CD4-positive, alpha-beta T cell (primary cell): ENCODE data around the gene CRK. TPM values are rescaled to one million over a fixed set of nuclear protein-coding genes. Genes with fewer than 3 reads are reported as not detected.

Experiments used
- ATAC-seq: fragments of 200-7000 bp; cut with Tn5 transposase; one replicate; pipeline ENCODE4 v1.10.0; 2022; ENCODE audit warnings: mild to moderate bottlenecking; ENCODE audit not compliant: poor library complexity
- CTCF ChIA-PET: fragments of 350-600 bp; sonication (Branson Sonifier 250); formaldehyde crosslinking; loops from one replicate; lab custom pipeline; 2021; ENCODE audit warnings: antibody characterized with exemption, inconsistent platforms; lab: Charles Lee
- POLR2A ChIA-PET: fragments of 350-600 bp; sonication (Branson Sonifier 250); formaldehyde crosslinking; loops from one replicate; lab custom pipeline; 2021; ENCODE audit warnings: antibody characterized with exemption, inconsistent platforms; lab: Charles Lee
- DNase-seq, 14 experiments: peaks; one replicate each; pipeline ENCODE4 v3.0.0-alpha.2; 2013 to 2020; ENCODE audit warnings: mixed read lengths in 2 of 14
- H3K27ac ChIP-seq, 2 donors: one replicate each; pipeline versions ENCODE4 v1.5.1 to v1.7.0; 2013; ENCODE audit warnings: low read length in 2 of 2, low read depth in 1 of 2, mild to moderate bottlenecking in 1 of 2
- H3K27me3 ChIP-seq, 2 experiments: 1 replicate in 1 of 2; 2 replicates in 1 of 2; pipeline versions ENCODE4 v1.6.1 to v1.7.0; 2013; ENCODE audit warnings: low read length in 2 of 2, control low read depth in 1 of 2, mild to moderate bottlenecking in 1 of 2, moderate library complexity in 1 of 2; ENCODE audit not compliant: insufficient read depth in 2 of 2, control insufficient read depth in 1 of 2
- H3K36me3 ChIP-seq: one replicate; pipeline ENCODE4 v1.6.1; 2013; ENCODE audit warnings: low read length, control low read depth; ENCODE audit not compliant: insufficient read depth
- H3K4me1 ChIP-seq: one replicate; pipeline ENCODE4 v1.6.1; 2013; ENCODE audit warnings: low read length, control low read depth; ENCODE audit not compliant: insufficient read depth
- H3K4me3 ChIP-seq: one replicate; pipeline ENCODE4 v1.5.1; 2013; ENCODE audit warnings: mild to moderate bottlenecking, low read length, moderate library complexity
- H3K9me3 ChIP-seq, 2 experiments: 1 replicate in 1 of 2; 2 replicates in 1 of 2; pipeline versions ENCODE4 v1.6.1 to v1.7.0; 2013; ENCODE audit warnings: low read length in 2 of 2, mild to moderate bottlenecking in 2 of 2, control low read depth in 1 of 2, moderate library complexity in 1 of 2; ENCODE audit not compliant: control insufficient read depth in 1 of 2, insufficient read depth in 1 of 2
- H3K27ac Mint-ChIP-seq: one replicate; pipeline ENCODE4 v1.8.0; 2020; ENCODE audit warnings: mixed read lengths
- H3K27me3 Mint-ChIP-seq: one replicate; pipeline ENCODE4 v1.8.0; 2021; ENCODE audit warnings: mixed read lengths
- H3K36me3 Mint-ChIP-seq: one replicate; pipeline ENCODE4 v1.8.0; 2021; ENCODE audit warnings: low read depth, mixed read lengths
- H3K4me1 Mint-ChIP-seq: one replicate; pipeline ENCODE4 v1.8.0; 2021; ENCODE audit warnings: low read depth, mixed read lengths
- H3K4me3 Mint-ChIP-seq: one replicate; pipeline ENCODE4 v1.8.0; 2020; ENCODE audit warnings: mild to moderate bottlenecking, mixed read lengths
- H3K9me3 Mint-ChIP-seq: one replicate; pipeline ENCODE4 v1.8.0; 2020; ENCODE audit warnings: mixed read lengths
- intact Hi-C, 2 experiments: fragments of 100-400 bp; cut with DNase I in 1 of 2; cut with micrococcal nuclease in 1 of 2; formaldehyde crosslinking; loops; one replicate each; pipeline versions ENCODE4 v1.15.1 to v1.9.0; 2023 to 2025; cut with DNase I, micrococcal nuclease
- total RNA-seq, 174 experiments: library from RNA in 2 of 174; stranded (reverse) in 2 of 174; gene quantifications; one replicate each; pipeline ENCODE4 v1.2.3 and lab custom pipeline; 2021 to 2026
- TF ChIP-seq, protein P1 (sequence below): fragments of 200-600 bp; IDR thresholded peaks from one replicate; pipeline ENCODE4 v1.8.0; 2022; ENCODE audit warnings: antibody characterized with exemption, mild to moderate bottlenecking

Gene CRK
- total RNA-seq, 2 experiments from 2014 or later = 13.6 to 14.5 TPM

DNA sequence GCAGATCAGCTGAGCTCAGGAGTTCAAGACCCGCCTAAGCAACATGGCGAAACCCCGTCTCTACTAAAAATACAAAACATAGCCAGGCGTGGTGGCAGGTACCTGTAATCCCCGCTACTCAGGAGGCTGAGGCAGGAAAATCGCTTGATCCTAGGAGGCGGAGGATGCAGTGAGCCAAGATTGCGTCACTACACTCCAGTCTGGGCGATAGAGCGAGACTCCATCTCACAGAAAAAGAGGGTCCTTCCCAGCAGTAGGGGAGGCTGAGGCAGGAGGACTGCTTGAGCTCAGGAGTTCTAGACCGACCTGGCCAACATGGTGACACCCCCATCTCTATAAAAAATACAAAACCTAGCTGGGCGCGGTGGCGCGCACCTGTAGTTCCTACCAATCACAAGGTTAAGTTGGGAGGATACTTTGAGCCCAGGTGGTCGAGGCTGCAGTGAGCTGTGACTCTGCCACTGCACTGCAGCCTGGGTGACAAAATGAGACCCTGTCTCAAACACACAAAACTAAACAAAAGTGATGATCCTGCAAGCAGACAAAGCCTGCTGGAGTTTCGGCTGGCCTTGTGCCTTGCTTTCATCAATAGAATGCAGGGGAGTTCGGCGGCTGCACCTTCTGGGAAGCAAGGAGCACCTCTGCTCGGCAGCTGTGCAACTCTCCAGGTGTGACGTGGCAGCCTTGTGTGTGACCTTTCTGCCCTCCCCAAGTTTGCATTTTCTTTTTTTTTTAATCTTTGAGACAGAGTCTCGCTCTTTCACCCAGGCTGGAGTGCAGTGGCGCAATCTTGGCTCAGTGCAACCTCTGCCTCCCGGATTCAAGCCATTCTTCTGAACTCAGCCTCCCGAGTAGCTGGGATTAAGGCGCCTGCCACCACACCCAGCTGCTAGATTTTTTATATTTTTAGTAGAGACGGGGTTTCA lies 43.6 kb downstream of the CRK start:
- ChIA-PET CTCF (no interaction called here), POLR2A (interaction anchor here (0.6 to 0.9 kb wide), 3 partner anchors 11 to 103 kb away, joined by 3 read pairs; no protein-coding TSS in a partner anchor)
- Histone ChIP-seq H3K27me3 (no peaks in the 10 kb centered on the region), H3K27ac (no peak overlapping the region), H3K9me3 (no peaks in the 10 kb centered on the region), H3K4me1 (no peaks in the 10 kb centered on the region), H3K36me3 (no peaks in the 10 kb centered on the region), H3K4me3 (no peak overlapping the region)
- intact Hi-C loops = no loop called here
- ATAC-seq (no peak), DNase-seq (no peak)
- no peak overlapping the region for H3K27ac Mint-ChIP-seq
- no peaks in the 10 kb centered on the region for H3K9me3 Mint-ChIP-seq
- TF ChIP-seq, protein P1, sequence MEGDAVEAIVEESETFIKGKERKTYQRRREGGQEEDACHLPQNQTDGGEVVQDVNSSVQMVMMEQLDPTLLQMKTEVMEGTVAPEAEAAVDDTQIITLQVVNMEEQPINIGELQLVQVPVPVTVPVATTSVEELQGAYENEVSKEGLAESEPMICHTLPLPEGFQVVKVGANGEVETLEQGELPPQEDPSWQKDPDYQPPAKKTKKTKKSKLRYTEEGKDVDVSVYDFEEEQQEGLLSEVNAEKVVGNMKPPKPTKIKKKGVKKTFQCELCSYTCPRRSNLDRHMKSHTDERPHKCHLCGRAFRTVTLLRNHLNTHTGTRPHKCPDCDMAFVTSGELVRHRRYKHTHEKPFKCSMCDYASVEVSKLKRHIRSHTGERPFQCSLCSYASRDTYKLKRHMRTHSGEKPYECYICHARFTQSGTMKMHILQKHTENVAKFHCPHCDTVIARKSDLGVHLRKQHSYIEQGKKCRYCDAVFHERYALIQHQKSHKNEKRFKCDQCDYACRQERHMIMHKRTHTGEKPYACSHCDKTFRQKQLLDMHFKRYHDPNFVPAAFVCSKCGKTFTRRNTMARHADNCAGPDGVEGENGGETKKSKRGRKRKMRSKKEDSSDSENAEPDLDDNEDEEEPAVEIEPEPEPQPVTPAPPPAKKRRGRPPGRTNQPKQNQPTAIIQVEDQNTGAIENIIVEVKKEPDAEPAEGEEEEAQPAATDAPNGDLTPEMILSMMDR = no peak
- no peaks in the 10 kb centered on the region for H3K27me3 Mint-ChIP-seq
- H3K36me3 Mint-ChIP-seq = no peaks in the 10 kb centered on the region
- H3K4me1 Mint-ChIP-seq = no peaks in the 10 kb centered on the region
- no peak overlapping the region for H3K4me3 Mint-ChIP-seq

DNA sequence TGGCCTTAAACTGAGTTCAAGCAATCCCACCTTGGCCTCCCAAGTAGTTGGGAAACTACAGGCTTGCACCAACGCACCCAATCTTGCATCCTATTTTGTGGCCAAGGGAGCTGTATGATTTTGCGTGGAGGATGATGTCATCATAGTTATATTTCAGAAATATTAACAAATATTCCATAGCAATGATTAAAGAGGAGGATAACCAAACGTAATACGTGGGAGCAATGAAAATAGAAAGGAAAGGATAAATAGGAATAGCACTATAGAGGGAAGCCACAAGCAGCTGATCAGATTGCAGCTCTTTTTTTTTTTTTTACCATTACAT lies 53.8 kb downstream of the CRK start:
- DNase-seq = no peak
- POLR2A ChIA-PET = interaction anchor here (1.0 kb wide), 1 partner anchor 114 kb away, joined by 3 read pairs; the partner anchor contains the start of gene INPP5K
- CTCF ChIA-PET = interaction anchor here (0.6 to 2.9 kb wide), 3 partner anchors 9 to 131 kb away, joined by 3 to 14 read pairs (median 3); no protein-coding TSS in a partner anchor
- TF ChIP-seq, protein P1 = no peak
- Mint-ChIP-seq H3K27me3 (no peaks in the 10 kb centered on the region), H3K9me3 (no peaks in the 10 kb centered on the region), H3K4me3 (peak overlapping the region; percentile 55), H3K36me3 (peaks cover 28% of the 10 kb centered on the region), H3K27ac (no peak overlapping the region), H3K4me1 (peaks cover 23% of the 10 kb centered on the region)
- Histone ChIP-seq H3K27ac (no peak overlapping the region), H3K4me3 (no peak overlapping the region), H3K9me3 (no peaks in the 10 kb centered on the region), H3K36me3 (no peaks in the 10 kb centered on the region), H3K4me1 (peaks cover 17% of the 10 kb centered on the region), H3K27me3 (no peaks in the 10 kb centered on the region)
- no peak for ATAC-seq
- intact Hi-C loops = no loop called here

GRCh38 chr17:1399679-1400512 lies 56.1 kb downstream of the CRK start, which contains the start of gene YWHAE:
TSS of gene YWHAE (minus strand) at chr17:1400222. CDS start at chr17:1400110, 112 bp downstream.
- Mint-ChIP-seq H3K27ac (peak within 1 kb of the TSS; percentile 98), H3K36me3 (peaks cover 42% of the 10 kb centered on the region), H3K4me1 (peaks cover 37% of the 10 kb centered on the region), H3K27me3 (no peaks in the 10 kb centered on the region), H3K4me3 (peak within 1 kb of the TSS; percentile 100), H3K9me3 (no peaks in the 10 kb centered on the region)
- peak within 1 kb of the TSS; percentile 95 for H3K4me3 ChIP-seq
- POLR2A ChIA-PET = interaction anchor here (0.8 to 2.2 kb wide), 12 partner anchors 10 to 116 kb away, joined by 3 to 24 read pairs (median 8); partner anchors contain the start of genes CRK and INPP5K
- DNase-seq (peak; percentile 92 to 97 (median 96)), ATAC-seq (peak; percentile 86)
- TF ChIP-seq, protein P1 = no peak
- H3K27me3 ChIP-seq = no peaks in the 10 kb centered on the region
- peaks cover 39% of the 10 kb centered on the region for H3K4me1 ChIP-seq
- H3K9me3 ChIP-seq = no peaks in the 10 kb centered on the region
- H3K36me3 ChIP-seq = peaks cover 11% of the 10 kb centered on the region
- CTCF ChIA-PET = interaction anchor here (0.5 to 2.9 kb wide), 4 partner anchors 23 to 158 kb away, joined by 4 to 14 read pairs (median 5); partner anchors contain the start of gene INPP5K
- intact Hi-C loops = loop anchor here in 1 of 2 experiments (1.0 kb wide), 2 partner anchors 35 to 56 kb away; partner anchors contain the start of gene CRK
- H3K27ac ChIP-seq = peak within 1 kb of the TSS; percentile 93 to 96
